ENCODE data around the gene ZNF474. TPM values are rescaled to one million over a fixed set of nuclear protein-coding genes. Genes with fewer than 3 reads are reported as not detected.
"Not testable (repeated sequence)": the region's sequence is repeated elsewhere in the genome, so short reads cannot be mapped to it uniquely, and the experiment has no call there.

Gene ZNF474
- total RNA-seq: 0.13 TPM

DNA sequence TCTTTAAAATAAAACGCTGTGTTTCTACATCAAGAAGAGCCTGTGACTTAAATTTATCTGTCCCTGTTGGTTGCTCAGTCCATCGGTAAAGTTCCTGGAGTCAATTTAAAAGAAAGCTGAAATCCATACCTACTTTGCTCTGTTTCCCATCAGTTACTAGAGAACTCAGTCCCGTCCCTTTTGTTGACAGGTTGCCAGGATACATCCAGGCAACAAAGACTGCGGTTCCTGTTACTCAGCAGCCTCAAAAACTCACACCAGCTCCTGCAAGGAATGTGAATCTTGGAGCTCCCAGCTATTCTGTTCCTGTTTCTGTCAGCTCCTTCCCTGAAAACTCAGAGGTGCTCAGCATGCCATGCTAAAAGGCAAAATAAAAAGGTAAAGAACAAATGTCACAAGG, at the start of gene ZNF474:
Gene ZNF474 (plus strand): TSS at position 241 of the 400 bp plus-strand sequence. CDS start 22,445 bp downstream, outside the sequence.
- ATAC-seq (no peak), DNase-seq (ENCODE audit: low spot score) (no peak)

DNA sequence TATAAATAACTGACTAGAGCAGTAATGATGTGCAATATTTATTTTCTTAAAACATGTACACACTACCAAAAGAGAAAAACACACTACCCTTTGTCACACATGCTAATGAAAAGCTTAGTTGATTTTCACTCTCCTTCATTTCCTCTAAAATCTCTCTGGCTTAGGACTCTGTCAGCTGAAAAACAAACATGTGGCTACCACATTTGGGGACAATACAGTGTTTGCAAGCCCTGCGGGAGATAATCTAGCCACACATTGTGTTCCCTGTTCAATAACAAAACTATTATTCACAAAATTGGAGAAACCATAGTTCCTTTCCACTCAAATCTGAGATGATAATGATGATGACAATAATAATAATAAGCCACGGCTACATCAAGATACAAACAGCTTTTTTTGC, 47.8 kb upstream of the ZNF474 start:
- ATAC-seq (no peak), DNase-seq (ENCODE audit: low spot score) (no peak)

GRCh38 chr5:122083535-122083934, 45.8 kb upstream of the ZNF474 start:
- no peak for ATAC-seq
- DNase-seq (ENCODE audit: low spot score): no peak

DNA sequence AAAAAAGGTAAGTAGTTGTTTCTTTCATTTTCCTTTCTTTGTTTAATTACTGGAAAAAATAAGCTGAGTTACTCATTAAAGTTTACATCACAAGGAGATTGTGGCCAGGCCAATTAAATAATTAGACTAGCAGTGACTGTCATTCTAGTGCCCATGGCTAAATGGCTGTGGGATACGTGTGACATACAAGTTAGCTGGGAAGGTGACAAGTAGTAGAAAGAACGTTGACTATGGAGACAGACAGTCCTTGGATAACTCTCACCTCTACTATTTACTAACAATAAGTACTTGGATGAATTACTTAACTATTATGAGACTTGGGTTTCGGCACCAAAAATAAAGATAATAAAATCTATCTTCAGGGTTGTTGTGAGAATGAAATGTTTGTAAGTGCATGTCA, 44.3 kb upstream of the ZNF474 start:
- ATAC-seq (no peak), DNase-seq (ENCODE audit: low spot score) (no peak)

GRCh38 chr5:122089096-122090013, 40.0 kb upstream of the ZNF474 start:
- ATAC-seq: no peak
- DNase-seq (ENCODE audit: low spot score): no peak

- ATAC-seq (peak; percentile 39), DNase-seq (ENCODE audit: low spot score) (no peak)
Measured at GRCh38 chr5:122091936-122092600, 37.3 kb upstream of the ZNF474 start.

DNA sequence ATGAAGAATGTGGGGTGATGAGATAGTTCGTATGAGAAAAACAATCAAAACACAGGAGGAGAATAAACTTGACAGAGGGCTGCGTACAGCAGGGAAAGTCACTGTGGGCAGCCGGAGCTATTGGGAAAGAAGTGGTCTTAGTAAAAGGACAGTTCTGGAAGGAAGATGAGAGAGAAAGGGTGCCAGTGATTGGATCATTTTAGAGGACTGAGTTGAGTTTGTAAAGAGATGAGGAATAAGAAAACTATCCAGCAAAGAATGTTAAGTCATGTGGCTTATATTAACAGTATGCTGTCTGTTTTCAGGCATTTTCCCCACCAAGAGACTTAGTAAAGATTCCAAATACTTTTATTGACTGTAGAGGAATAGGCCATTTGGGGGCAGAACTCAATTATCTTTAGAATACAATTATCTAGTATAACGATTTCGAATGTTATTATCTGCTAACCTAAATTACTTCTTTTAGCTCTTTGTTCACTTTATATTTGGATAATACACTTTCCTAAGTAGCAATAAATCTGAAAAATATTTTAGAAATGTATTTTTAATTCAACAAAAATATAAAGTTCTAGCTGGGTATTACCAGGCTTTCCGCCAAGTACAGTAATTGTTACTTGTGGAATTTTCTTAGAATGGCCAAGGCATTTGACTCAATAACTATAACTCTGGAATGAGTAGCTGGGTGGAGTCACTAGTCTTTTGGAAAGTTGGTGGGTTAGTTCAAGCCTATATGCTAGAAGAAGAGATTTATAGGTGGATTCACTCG, 35.7 kb upstream of the ZNF474 start:
- DNase-seq (ENCODE audit: low spot score) (no peak), ATAC-seq (no peak)

DNA sequence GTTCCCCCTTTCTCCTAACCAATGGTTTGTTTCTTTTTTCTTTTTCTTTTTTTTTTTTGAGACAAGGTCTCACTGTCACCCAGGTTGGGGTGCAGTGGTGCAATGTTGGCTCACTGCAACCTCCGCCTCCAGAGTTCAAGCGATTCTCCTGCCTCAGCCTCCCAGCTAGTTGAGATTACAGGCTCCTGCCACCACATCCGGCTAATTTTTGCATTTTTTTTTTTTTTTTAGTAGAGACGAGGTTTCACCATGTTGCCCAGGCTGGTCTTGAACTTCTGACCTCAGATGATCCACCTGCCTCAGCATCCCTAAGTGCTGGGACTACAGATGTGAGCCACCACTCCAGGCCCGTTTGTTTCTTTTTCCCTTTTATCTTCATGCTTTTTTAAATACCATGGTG, 35.1 kb upstream of the ZNF474 start:
- DNase-seq (ENCODE audit: low spot score); ATAC-seq: not testable (repeated sequence)

- no peak for DNase-seq (ENCODE audit: low spot score)
- ATAC-seq: no peak
Measured at GRCh38 chr5:122095158-122095557, 34.2 kb upstream of the ZNF474 start.

- DNase-seq (ENCODE audit: low spot score) (no peak), ATAC-seq (no peak)
Measured at GRCh38 chr5:122097391-122097790, 32.0 kb upstream of the ZNF474 start.

GRCh38 chr5:122099060-122099790, 30.1 kb upstream of the ZNF474 start:
- DNase-seq (ENCODE audit: low spot score): no peak
- ATAC-seq: no peak

- ATAC-seq (peak; percentile 80), DNase-seq (ENCODE audit: low spot score) (no peak)
Measured at GRCh38 chr5:122101636-122102285, 27.6 kb upstream of the ZNF474 start.

DNA sequence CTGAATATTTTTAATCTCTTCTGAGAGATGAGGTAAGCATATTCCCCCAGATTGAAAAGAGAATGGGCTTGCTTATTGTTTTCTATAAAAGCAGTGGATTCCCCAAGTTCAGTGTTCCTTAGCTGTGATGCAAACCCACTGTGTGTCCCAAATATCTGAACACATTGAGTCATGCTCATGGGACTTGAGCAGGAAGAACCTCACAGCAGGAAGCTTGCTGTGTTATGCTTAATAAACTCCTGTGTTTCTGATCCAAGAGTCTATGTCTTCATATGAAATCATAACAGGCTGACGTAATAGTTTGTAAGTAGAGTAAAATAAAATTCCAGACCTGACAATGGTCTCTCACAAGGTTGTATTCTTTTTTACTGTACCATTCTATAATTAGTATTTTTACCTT, 26.5 kb upstream of the ZNF474 start:
- ATAC-seq: no peak
- no peak for DNase-seq (ENCODE audit: low spot score)

DNA sequence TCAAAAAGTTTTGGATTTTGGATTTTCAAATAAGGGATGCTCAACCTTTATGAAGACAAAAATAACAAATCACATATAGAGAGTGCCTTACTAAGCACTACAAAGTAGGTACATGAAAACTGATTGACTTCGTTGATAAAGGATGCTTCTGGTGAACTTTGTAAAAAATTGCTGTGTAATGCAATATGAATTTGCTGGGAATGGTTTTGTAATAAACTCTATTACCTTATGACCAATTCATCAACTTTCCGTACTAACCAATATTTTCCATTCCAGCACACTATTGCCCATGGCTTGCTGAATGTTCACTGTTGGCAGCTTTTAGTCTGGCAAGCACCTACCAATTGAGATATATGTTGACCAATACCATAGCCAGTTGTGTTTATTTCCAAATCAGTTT, 23.4 kb upstream of the ZNF474 start:
- no peak for ATAC-seq
- no peak for DNase-seq (ENCODE audit: low spot score)

- ATAC-seq (no peak), DNase-seq (ENCODE audit: low spot score) (no peak)
Measured at GRCh38 chr5:122107016-122107415, 22.3 kb upstream of the ZNF474 start.

DNA sequence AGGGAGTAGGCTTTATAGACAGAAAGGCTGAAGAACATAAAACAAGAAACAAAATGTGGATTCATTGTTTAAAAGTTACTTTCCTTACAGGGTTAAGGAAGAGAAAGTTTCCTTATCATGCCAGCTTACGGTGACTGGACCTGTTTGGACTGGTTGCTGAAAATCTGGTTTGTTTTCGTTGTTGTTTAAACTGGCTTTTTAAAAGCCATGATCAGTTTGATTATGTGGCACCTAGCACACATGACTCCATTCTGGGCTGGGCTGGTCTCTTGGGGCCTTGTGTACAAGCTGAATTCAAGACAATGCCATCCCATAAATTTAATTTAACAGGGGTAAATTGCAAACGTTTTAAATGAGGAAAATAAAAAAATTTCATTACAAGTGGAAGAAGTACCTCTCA, 18.4 kb upstream of the ZNF474 start:
- DNase-seq (ENCODE audit: low spot score): no peak
- ATAC-seq: no peak

DNA sequence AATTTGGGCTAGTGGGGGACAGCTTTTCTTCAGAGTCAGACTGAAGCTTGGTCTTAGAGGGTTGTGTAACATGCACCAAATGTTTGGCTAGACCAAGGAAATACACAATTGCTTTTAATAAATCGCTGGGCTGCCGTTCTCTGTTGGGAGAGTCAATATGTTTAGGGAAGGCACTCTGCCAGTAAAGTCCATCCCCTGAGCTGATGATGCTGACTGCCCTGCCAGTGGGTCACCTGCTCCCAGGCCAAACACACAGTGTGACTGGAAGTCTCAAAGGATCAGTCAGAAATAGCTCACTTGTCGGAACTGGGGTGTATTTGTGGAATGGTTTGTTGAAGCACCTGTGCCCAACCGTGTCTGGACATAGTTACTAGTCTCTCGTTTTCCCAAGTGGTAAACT, 17.9 kb upstream of the ZNF474 start:
- DNase-seq (ENCODE audit: low spot score) (no peak), ATAC-seq (no peak)

GRCh38 chr5:122112063-122112462, 17.3 kb upstream of the ZNF474 start:
- ATAC-seq: no peak
- no peak for DNase-seq (ENCODE audit: low spot score)

GRCh38 chr5:122112733-122113558, 16.4 kb upstream of the ZNF474 start:
- DNase-seq (ENCODE audit: low spot score) (no peak), ATAC-seq (no peak)

Measured in left lobe of liver (tissue), 2 donors.